Neural progenitor cell (in vitro differentiated cells): ENCODE results near the gene MAML3.

Experiments
- CTCF ChIP-seq: fragments of 200-600 bp; sonication (generic); IDR thresholded peaks from 2 replicates; pipeline ENCODE4 v1.5.1; 2017; ENCODE audit warnings: antibody characterized with exemption, mild to moderate bottlenecking
- EZH2 ChIP-seq: fragments of 200-600 bp; sonication (generic); IDR thresholded peaks from 2 replicates; pipeline ENCODE4 v1.6.1; 2017; ENCODE audit warnings: antibody characterized with exemption, mild to moderate bottlenecking, moderate library complexity

- TF ChIP-seq EZH2 (no peak), CTCF (no peak)
Observed at GRCh38 chr4:139913398-139913990, 240.5 kb downstream of the MAML3 start.
